Vagina (tissue), 2 donors: ENCODE data around the gene ESYT2.

Source experiments
- CTCF ChIP-seq, 3 experiments: fragments of 450-650 bp in 2 of 3; fragments of 200-600 bp in 1 of 3; sonication (generic) in 1 of 3; IDR thresholded peaks; one replicate each; pipeline ENCODE4 v1.5.1; 2017 to 2019; ENCODE audit warnings: antibody characterized with exemption in 3 of 3, mild to moderate bottlenecking in 2 of 3, moderate library complexity in 2 of 3
- POLR2A ChIP-seq, 2 donors: fragments of 450-650 bp; IDR thresholded peaks; one replicate each; pipeline ENCODE4 v1.6.1; 2017; ENCODE audit warnings: antibody characterized with exemption in 2 of 2, mild to moderate bottlenecking in 2 of 2, moderate library complexity in 2 of 2
- POLR2AphosphoS5 ChIP-seq, 2 donors: sonication (generic); formaldehyde crosslinking; IDR thresholded peaks; one replicate each; pipeline ENCODE4 v1.9.0; 2017; ENCODE audit warnings: antibody characterized with exemption in 2 of 2, mild to moderate bottlenecking in 2 of 2, low read depth in 1 of 2; ENCODE audit not compliant: insufficient read depth in 1 of 2

- TF ChIP-seq CTCF (IDR thresholded peaks at IDR 0.05) (no peak), POLR2A (IDR thresholded peaks at IDR 0.05) (no peak), POLR2AphosphoS5 (IDR thresholded peaks at IDR 0.05; ENCODE audit: insufficient read depth in 1 of 2, low read depth in 1 of 2) (no peak)
These were observed 118.6 kb downstream of the ESYT2 start for GRCh38 chr7:158710651-158711102.
